ENCODE results near the gene EML1. TPM values are rescaled to one million over a fixed set of nuclear protein-coding genes. Genes with fewer than 3 reads are reported as not detected.
A peak's percentile ranks its signal among the peaks of the same experiment; 100 is the strongest.

The EML1 gene
- total RNA-seq, 2 donors from 2014 or later: 23.6 to 34.6 TPM

GRCh38 chr14:99896361-99896760, 103.1 kb downstream of the EML1 start:
- intact Hi-C loops (cut with DNase I): no loop called here

DNA sequence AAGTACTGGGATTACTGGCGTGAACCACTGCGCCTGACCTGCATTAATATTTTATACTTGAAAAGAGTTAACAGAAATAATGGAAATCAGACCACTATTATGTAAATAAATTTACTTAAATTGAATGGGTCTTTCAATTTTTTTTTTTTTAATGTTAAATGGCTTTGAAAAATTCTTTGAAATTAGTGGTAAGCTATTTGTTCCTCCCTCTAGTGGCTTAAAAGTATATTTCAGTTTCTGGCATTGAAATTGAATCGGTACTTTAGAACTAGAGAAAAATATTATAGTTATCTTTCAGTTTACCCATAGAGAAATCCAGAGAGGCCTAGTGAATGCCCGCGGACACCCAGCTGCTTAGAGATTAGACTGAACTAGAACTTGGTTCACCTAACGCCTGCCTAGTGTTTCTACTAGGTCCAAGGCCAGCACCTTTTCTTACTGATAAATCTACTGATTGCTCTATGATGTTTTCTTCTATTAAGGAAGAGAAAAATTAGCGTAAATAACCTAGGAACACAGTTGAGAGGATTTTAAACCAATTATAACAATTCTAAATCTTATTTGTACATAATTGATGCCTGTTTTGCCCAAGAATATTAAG, 106.5 kb downstream of the EML1 start:
- Histone ChIP-seq H3K27ac (no peak overlapping the region), H3K4me1 (peaks cover 5% of the 10 kb centered on the region), H3K36me3 (replicated peaks in 1 of 2; ENCODE audit: insufficient read depth in 1 of 2, low read depth in 2 of 2) (peaks cover 0 to 4% of the 10 kb centered on the region in 2 donors), H3K4me3 (no peak overlapping the region), H3K27me3 (no peaks in the 10 kb centered on the region), H3K9me3 (no peaks in the 10 kb centered on the region)
- intact Hi-C loops (cut with DNase I): no loop called here
- no peak for ATAC-seq
- TF ChIP-seq CTCF (IDR thresholded peaks at IDR 0.05) (peak; percentile 21 to 71 (median 45)), POLR2A (IDR thresholded peaks at IDR 0.05) (no peak)
- DNase-seq: no peak
- 49 to 50% methylated on average over 7 of the region's 7 CpGs for WGBS, 2 donors

More at GRCh38 chr14:99896361-99896760, 103.1 kb downstream of the EML1 start:
- no peaks in the 10 kb centered on the region for H3K4me1 ChIP-seq
- no peaks in the 10 kb centered on the region for H3K36me3 ChIP-seq (replicated peaks in 1 of 2; ENCODE audit: insufficient read depth in 1 of 2, low read depth in 2 of 2)
- H3K27ac ChIP-seq: no peak overlapping the region
- no peaks in the 10 kb centered on the region for H3K9me3 ChIP-seq
- WGBS, 2 donors: 59 to 71% methylated on average over 3 of the region's 3 CpGs
- no peak for TF ChIP-seq POLR2A (IDR thresholded peaks at IDR 0.05)
- no peak for TF ChIP-seq CTCF (IDR thresholded peaks at IDR 0.05)
- ATAC-seq (no peak), DNase-seq (no peak)
- no peaks in the 10 kb centered on the region for H3K27me3 ChIP-seq
- H3K4me3 ChIP-seq: no peak overlapping the region

- peaks cover 0 to 4% of the 10 kb centered on the region in 2 donors for H3K36me3 ChIP-seq (replicated peaks in 1 of 2; ENCODE audit: insufficient read depth in 1 of 2, low read depth in 2 of 2)
- intact Hi-C loops (cut with DNase I): no loop called here
- ATAC-seq: no peak
- no peak for TF ChIP-seq POLR2A (IDR thresholded peaks at IDR 0.05)
- no peak for TF ChIP-seq CTCF (IDR thresholded peaks at IDR 0.05)
- peaks cover 28% of the 10 kb centered on the region for H3K4me1 ChIP-seq
- H3K9me3 ChIP-seq: no peaks in the 10 kb centered on the region
- H3K27ac ChIP-seq: no peak overlapping the region
- H3K4me3 ChIP-seq: no peak overlapping the region
- no peaks in the 10 kb centered on the region for H3K27me3 ChIP-seq
- DNase-seq: no peak
Observed at GRCh38 chr14:99902925-99903324, 109.7 kb downstream of the EML1 start.

DNA sequence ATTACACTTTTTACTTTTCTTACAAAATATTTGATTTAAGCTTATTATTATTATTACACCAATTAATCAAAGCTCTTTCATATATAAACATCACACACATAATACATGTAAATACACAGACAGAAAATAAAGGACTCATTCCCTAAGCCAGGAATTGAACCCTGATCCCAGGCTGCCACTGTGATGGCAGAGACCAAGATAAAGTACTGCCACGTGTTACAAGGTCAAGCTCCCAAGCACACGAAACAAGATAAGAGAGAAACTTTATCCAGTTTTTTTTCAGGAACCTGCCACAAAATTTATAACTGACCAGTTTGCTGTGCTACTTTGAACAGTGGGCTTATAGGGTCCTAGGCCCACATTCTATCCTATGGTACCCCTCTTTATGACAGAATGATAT, 111.3 kb downstream of the EML1 start:
- Histone ChIP-seq H3K27me3 (no peaks in the 10 kb centered on the region), H3K27ac (peak overlapping the region in 1 of 4 donors; percentile 22), H3K4me3 (no peak overlapping the region), H3K4me1 (peaks cover 42% of the 10 kb centered on the region), H3K36me3 (replicated peaks in 1 of 2; ENCODE audit: insufficient read depth in 1 of 2, low read depth in 2 of 2) (peaks cover 0 to 4% of the 10 kb centered on the region in 2 donors), H3K9me3 (no peaks in the 10 kb centered on the region)
- DNase-seq (peak in 1 of 4 donors; percentile 8), ATAC-seq (peak; percentile 38)
- WGBS, 2 donors: 23 to 26% methylated on average over 2 of the region's 2 CpGs
- intact Hi-C loops (cut with DNase I): no loop called here
- no peak for TF ChIP-seq CTCF (IDR thresholded peaks at IDR 0.05)
- no peak for TF ChIP-seq POLR2A (IDR thresholded peaks at IDR 0.05)

DNA sequence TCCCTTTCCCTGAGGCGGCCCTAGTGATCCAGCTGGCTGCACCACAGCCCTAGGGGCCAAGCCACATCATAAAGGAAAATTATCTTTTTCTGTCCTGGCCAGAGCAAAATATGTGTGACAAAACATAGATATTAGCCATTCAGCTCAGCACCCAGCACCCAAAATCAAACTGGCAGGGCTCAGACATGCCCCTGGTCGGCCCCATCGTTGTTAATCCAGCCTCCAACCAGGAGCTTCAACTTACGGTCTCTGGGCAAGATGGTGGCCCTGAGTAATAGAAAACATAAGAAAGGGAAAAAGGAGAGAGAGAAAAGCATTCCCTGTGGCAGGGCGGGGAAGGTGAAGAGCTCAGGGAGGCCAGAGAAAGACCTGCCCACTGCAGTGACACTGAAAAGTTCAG, 111.9 kb downstream of the EML1 start:
- H3K27ac ChIP-seq: peak overlapping the region in 1 of 4 donors; percentile 22
- no peaks in the 10 kb centered on the region for H3K27me3 ChIP-seq
- WGBS, 2 donors: 76 to 82% methylated on average over 5 of the region's 5 CpGs
- ATAC-seq (no peak), DNase-seq (peak in 1 of 4 donors; percentile 25)
- intact Hi-C loops (cut with DNase I): no loop called here
- H3K36me3 ChIP-seq (replicated peaks in 1 of 2; ENCODE audit: insufficient read depth in 1 of 2, low read depth in 2 of 2): peaks cover 0 to 4% of the 10 kb centered on the region in 2 donors
- H3K9me3 ChIP-seq: no peaks in the 10 kb centered on the region
- TF ChIP-seq CTCF (IDR thresholded peaks at IDR 0.05) (no peak), POLR2A (IDR thresholded peaks at IDR 0.05) (no peak)
- H3K4me1 ChIP-seq: peaks cover 42% of the 10 kb centered on the region
- no peak overlapping the region for H3K4me3 ChIP-seq

All from body of pancreas (tissue), 4 donors.